Smooth muscle cell (in vitro differentiated cells): ENCODE data around the gene DNAJC6. TPM values are rescaled to one million over a fixed set of nuclear protein-coding genes. Genes with fewer than 3 reads are reported as not detected.

Source experiments
- DNase-seq: peaks from one replicate; lab custom pipeline; 2025; ENCODE audit not compliant: unreplicated experiment; lab: John Stamatoyannopoulos, UW
- H2AFZ ChIP-seq: fragments of 200-600 bp; sonication (generic); 2 replicates; pipeline ENCODE4 v1.6.0; 2016; ENCODE audit warnings: antibody characterized with exemption, low read depth, mild to moderate bottlenecking
- H3F3A ChIP-seq: fragments of 200-600 bp; sonication (generic); 2 replicates; pipeline ENCODE4 v1.6.0; 2017; ENCODE audit warnings: antibody characterized with exemption, low read depth
- H3K27ac ChIP-seq: fragments of 200-600 bp; sonication (generic); 2 replicates; pipeline ENCODE4 v1.5.1; 2016; ENCODE audit warnings: low read depth, mild to moderate bottlenecking
- H3K27me3 ChIP-seq: fragments of 200-600 bp; sonication (generic); 2 replicates; pipeline ENCODE4 v1.6.1; 2016; ENCODE audit warnings: low read depth, mild to moderate bottlenecking
- H3K36me3 ChIP-seq: fragments of 200-600 bp; sonication (generic); 2 replicates; pipeline ENCODE4 v1.5.1; 2016; ENCODE audit warnings: low read depth
- H3K4me1 ChIP-seq: fragments of 200-600 bp; sonication (generic); 2 replicates; pipeline ENCODE4 v1.5.1; 2016; ENCODE audit warnings: low read depth
- H3K4me2 ChIP-seq: fragments of 200-600 bp; sonication (generic); 2 replicates; pipeline ENCODE4 v1.6.0; 2016; ENCODE audit warnings: mild to moderate bottlenecking
- H3K4me3 ChIP-seq: fragments of 200-600 bp; sonication (generic); 2 replicates; pipeline ENCODE4 v1.5.1; 2016; ENCODE audit warnings: mild to moderate bottlenecking
- H3K79me2 ChIP-seq: fragments of 200-600 bp; sonication (generic); 2 replicates; pipeline ENCODE4 v1.6.0; 2016; ENCODE audit warnings: low read depth, mild to moderate bottlenecking
- H3K9ac ChIP-seq: fragments of 200-600 bp; sonication (generic); 2 replicates; pipeline ENCODE4 v1.6.0; 2016; ENCODE audit warnings: low read depth
- H3K9me3 ChIP-seq: fragments of 200-600 bp; sonication (generic); replicated peaks from 2 replicates; pipeline ENCODE4 v1.5.1; 2016; ENCODE audit warnings: low read depth
- H4K20me1 ChIP-seq: fragments of 200-600 bp; sonication (generic); 2 replicates; pipeline ENCODE4 v1.6.0; 2016; ENCODE audit warnings: low read depth
- WGBS: methylation state at CpG from one replicate; pipeline ENCODE4 v1.1.7; 2016; ENCODE audit warnings: low lambda C conversion rate; 5-methylcytosine and 5-hydroxymethylcytosine counted together
- polyA plus RNA-seq: library from polyadenylated mRNA; unstranded; fragments of >200 nt; fragmentation: Nextera tagmentation; extraction: Ambion mirVana; gene quantifications from 2 replicates; pipeline ENCODE4 v1.2.1, GENCODE V29; 2016
- total RNA-seq: library from RNA; depleted of rRNA; stranded (reverse); fragments of >200 nt; gene quantifications from 2 replicates; pipeline ENCODE4 v1.2.3, GENCODE V29; 2014
- TF ChIP-seq, protein P1 (sequence below): fragments of 200-600 bp; sonication (generic); IDR thresholded peaks from 2 replicates; pipeline ENCODE4 v1.5.1; 2017; ENCODE audit warnings: borderline replicate concordance, mild to moderate bottlenecking, antibody characterized with exemption; ENCODE audit not compliant: insufficient read depth, poor library complexity, severe bottlenecking

DNAJC6 gene
- total and polyA plus RNA-seq, 2 experiments from 2014 or later, result 0.70 to 7.8 TPM

DNA sequence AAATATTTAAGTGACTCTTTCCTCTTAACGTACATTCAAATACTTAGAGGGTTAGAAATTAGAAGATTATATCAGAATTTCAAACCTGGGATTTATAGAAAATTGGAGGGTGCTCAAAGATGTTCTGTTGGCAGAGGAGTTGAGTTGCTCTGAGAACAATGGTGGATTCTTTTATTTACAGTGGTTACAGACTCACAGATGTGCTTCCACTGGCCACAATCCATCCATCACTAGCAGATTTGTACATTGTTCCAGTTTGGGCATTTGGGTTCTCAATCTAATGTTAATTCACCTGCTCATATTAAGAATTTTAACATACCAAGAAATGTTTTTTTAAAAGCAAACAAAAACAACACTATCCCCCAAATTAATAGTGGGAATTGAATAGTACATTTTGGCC lies 23.5 kb downstream of the DNAJC6 start:
- Histone ChIP-seq H3K4me1 (no peaks in the 10 kb centered on the region), H3K9ac (no peak overlapping the region), H4K20me1 (no peaks in the 10 kb centered on the region), H3K79me2 (no peaks in the 10 kb centered on the region), H3K27ac (no peak overlapping the region), H2AFZ (no peak overlapping the region), H3F3A (no peaks in the 10 kb centered on the region), H3K4me3 (no peak overlapping the region), H3K27me3 (no peaks in the 10 kb centered on the region), H3K4me2 (no peak overlapping the region), H3K9me3 (no peaks in the 10 kb centered on the region), H3K36me3 (no peaks in the 10 kb centered on the region)
- TF ChIP-seq, protein P1, sequence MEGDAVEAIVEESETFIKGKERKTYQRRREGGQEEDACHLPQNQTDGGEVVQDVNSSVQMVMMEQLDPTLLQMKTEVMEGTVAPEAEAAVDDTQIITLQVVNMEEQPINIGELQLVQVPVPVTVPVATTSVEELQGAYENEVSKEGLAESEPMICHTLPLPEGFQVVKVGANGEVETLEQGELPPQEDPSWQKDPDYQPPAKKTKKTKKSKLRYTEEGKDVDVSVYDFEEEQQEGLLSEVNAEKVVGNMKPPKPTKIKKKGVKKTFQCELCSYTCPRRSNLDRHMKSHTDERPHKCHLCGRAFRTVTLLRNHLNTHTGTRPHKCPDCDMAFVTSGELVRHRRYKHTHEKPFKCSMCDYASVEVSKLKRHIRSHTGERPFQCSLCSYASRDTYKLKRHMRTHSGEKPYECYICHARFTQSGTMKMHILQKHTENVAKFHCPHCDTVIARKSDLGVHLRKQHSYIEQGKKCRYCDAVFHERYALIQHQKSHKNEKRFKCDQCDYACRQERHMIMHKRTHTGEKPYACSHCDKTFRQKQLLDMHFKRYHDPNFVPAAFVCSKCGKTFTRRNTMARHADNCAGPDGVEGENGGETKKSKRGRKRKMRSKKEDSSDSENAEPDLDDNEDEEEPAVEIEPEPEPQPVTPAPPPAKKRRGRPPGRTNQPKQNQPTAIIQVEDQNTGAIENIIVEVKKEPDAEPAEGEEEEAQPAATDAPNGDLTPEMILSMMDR, result no peak
- no peak for DNase-seq
- 94% methylated on average over 1 of the region's 1 CpG for WGBS

DNA sequence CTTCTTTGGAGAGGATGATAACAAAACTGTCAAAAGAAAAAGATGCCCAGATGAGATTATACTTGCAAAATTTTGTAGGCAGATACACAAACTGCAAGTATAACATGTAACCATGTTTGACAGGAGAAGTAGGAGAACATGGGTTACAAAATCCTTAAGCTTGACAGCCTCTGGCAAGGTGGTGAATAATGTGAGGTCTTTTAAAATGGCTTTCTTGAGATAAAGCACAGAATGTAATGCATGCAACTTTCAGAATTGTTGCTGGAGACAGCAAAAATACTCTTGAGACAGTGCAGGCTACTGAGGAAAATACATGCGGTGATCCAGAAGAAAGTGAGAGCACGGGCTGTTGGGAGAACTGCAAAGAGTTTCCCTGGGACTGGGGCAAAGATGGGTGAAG lies 24.7 kb downstream of the DNAJC6 start:
- H2AFZ ChIP-seq, result no peak overlapping the region
- no peaks in the 10 kb centered on the region for H3F3A ChIP-seq
- H4K20me1 ChIP-seq, result no peaks in the 10 kb centered on the region
- no peaks in the 10 kb centered on the region for H3K27me3 ChIP-seq
- no peak for DNase-seq
- H3K36me3 ChIP-seq, result no peaks in the 10 kb centered on the region
- no peaks in the 10 kb centered on the region for H3K9me3 ChIP-seq
- TF ChIP-seq, protein P1, result no peak
- H3K4me1 ChIP-seq, result no peaks in the 10 kb centered on the region
- no peaks in the 10 kb centered on the region for H3K79me2 ChIP-seq
- 86% methylated on average over 2 of the region's 2 CpGs for WGBS
- H3K4me2 ChIP-seq, result no peak overlapping the region
- no peak overlapping the region for H3K27ac ChIP-seq
- H3K4me3 ChIP-seq, result no peak overlapping the region
- no peak overlapping the region for H3K9ac ChIP-seq

DNA sequence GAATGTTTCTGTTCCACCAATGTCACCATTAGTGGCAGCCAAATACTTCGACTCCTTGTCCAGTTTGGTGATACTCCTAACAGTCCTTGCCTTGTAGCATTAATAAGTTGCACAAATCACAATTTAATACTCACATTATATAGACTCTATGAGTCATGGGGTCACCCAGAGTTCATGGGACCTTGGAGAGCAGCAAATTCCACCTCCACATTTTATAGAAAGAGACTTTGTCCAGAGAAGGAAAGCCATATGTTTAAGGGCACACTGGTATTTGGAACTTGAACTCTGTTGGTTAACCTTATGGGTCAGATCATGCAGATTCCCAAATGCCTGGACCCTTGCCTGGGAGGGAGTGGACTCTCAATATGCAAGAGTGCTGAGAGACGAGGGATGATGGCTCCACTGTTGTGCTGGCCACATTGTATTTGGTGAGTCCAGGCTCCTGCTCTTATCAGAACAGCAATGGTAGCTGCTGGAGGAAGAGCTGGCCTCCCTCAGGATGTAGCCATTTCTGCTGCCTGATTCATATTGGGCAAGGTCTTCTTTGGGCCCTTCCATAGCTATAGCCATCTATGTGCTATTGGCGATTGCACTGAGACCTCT lies 30.6 kb downstream of the DNAJC6 start:
- Histone ChIP-seq H3K4me2 (no peak overlapping the region), H3K27ac (no peak overlapping the region), H3K9ac (no peak overlapping the region), H3K4me3 (no peak overlapping the region), H3K4me1 (no peaks in the 10 kb centered on the region), H2AFZ (no peak overlapping the region), H3F3A (no peaks in the 10 kb centered on the region), H3K36me3 (no peaks in the 10 kb centered on the region), H3K9me3 (no peaks in the 10 kb centered on the region), H4K20me1 (no peaks in the 10 kb centered on the region), H3K27me3 (no peaks in the 10 kb centered on the region), H3K79me2 (no peaks in the 10 kb centered on the region)
- no peak for DNase-seq
- TF ChIP-seq, protein P1, result no peak
- 92% methylated on average over 3 of the region's 3 CpGs for WGBS

DNA sequence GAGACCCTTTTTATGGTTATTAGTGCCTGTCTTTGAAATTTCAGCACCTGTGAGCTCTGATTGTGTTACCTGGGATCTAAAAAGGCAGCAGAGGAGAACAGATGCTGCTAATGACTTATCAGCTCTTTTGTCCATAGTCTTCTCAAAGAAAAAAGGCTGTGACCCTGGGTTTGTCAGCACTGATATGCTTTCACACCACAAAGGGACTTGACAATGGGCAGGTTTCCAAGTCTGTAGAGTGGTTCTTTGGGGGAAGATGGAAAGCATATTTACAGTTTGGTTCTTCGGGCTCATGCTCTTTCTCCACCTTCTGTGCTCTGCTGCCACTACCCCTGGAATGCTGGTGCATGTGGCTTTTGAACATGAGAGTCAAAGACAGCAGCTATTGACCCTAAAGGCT lies 32.0 kb downstream of the DNAJC6 start:
- H3K4me3 ChIP-seq, result no peak overlapping the region
- no peaks in the 10 kb centered on the region for H3F3A ChIP-seq
- no peaks in the 10 kb centered on the region for H3K9me3 ChIP-seq
- H3K27me3 ChIP-seq, result no peaks in the 10 kb centered on the region
- H3K9ac ChIP-seq, result no peak overlapping the region
- H4K20me1 ChIP-seq, result no peaks in the 10 kb centered on the region
- TF ChIP-seq, protein P1, result no peak
- 81% methylated on average over 1 of the region's 1 CpG for WGBS
- H3K79me2 ChIP-seq, result no peaks in the 10 kb centered on the region
- no peak overlapping the region for H3K4me2 ChIP-seq
- H3K4me1 ChIP-seq, result no peaks in the 10 kb centered on the region
- no peak for DNase-seq
- no peak overlapping the region for H2AFZ ChIP-seq
- H3K36me3 ChIP-seq, result no peaks in the 10 kb centered on the region
- H3K27ac ChIP-seq, result no peak overlapping the region
